Upper lobe of left lung (tissue), 6 donors: ENCODE results near the gene SNX7. TPM values are rescaled to one million over a fixed set of nuclear protein-coding genes. Genes with fewer than 3 reads are reported as not detected.

Experiments used
- ATAC-seq, 2 donors: fragments of 200-7000 bp; cut with Tn5 transposase; one replicate each; pipeline ENCODE4 v1.9.1; 2022; ENCODE audit warnings: mild to moderate bottlenecking in 2 of 2, moderate library complexity in 2 of 2; ENCODE audit not compliant: low FRiP score in 2 of 2
- DNase-seq, 2 donors: peaks; one replicate each; pipeline ENCODE4 v3.0.0-alpha.2; 2019 to 2020
- H3K27ac ChIP-seq, 4 donors: fragments of 200-600 bp; sonication (generic); one replicate each; pipeline ENCODE4 v1.5.1; 2016 to 2019
- H3K27me3 ChIP-seq, 4 donors: fragments of 200-600 bp; sonication (generic); one replicate each; pipeline ENCODE4 v1.5.1; 2017 to 2019
- H3K36me3 ChIP-seq, 4 donors: fragments of 200-600 bp; sonication (generic); one replicate each; pipeline ENCODE4 v1.5.1; 2016 to 2019
- H3K4me1 ChIP-seq, 4 donors: fragments of 200-600 bp; sonication (generic); one replicate each; pipeline ENCODE4 v1.5.1; 2018 to 2019
- H3K4me3 ChIP-seq, 4 donors: fragments of 200-600 bp; sonication (generic); one replicate each; pipeline ENCODE4 v1.5.1; 2017 to 2019; ENCODE audit warnings: mild to moderate bottlenecking in 2 of 4, moderate library complexity in 1 of 4
- H3K9me3 ChIP-seq, 4 donors: fragments of 200-600 bp; sonication (generic); one replicate each; pipeline ENCODE4 v1.5.1; 2018 to 2019
- EP300 ChIP-seq, 4 donors: sonication (generic); formaldehyde crosslinking; IDR thresholded peaks; one replicate each; pipeline ENCODE4 v1.5.1; 2017; ENCODE audit warnings: antibody characterized with exemption in 4 of 4, control low read depth in 2 of 4
- POLR2A ChIP-seq, 4 donors: fragments of 450-650 bp; IDR thresholded peaks; one replicate each; pipeline ENCODE4 v1.5.1; 2016 to 2017; ENCODE audit warnings: antibody characterized with exemption in 4 of 4, mild to moderate bottlenecking in 2 of 4
- POLR2AphosphoS5 ChIP-seq, 2 donors: sonication (generic); formaldehyde crosslinking; IDR thresholded peaks; one replicate each; pipeline ENCODE4 v1.5.1; 2017; ENCODE audit warnings: antibody characterized with exemption in 2 of 2
- WGBS, 2 donors: methylation state at CpG; one replicate each; pipeline ENCODE4 v1.1.5; 2017 to 2018; 5-methylcytosine and 5-hydroxymethylcytosine counted together
- total RNA-seq, 6 donors: library from RNA; depleted of rRNA in 4 of 6; stranded (reverse); fragments of >200 nt in 4 of 6; gene quantifications; one replicate each; pipeline versions ENCODE4 v1.1.0 to v1.2.1, GENCODE V29; 2016 to 2021
- TF ChIP-seq, protein P1 (sequence below), 6 experiments: fragments of 450-650 bp in 4 of 6; fragments of 200-600 bp in 2 of 6; sonication (generic) in 2 of 6; IDR thresholded peaks; one replicate each; pipeline ENCODE4 v1.5.1; 2016 to 2019; ENCODE audit warnings: antibody characterized with exemption in 6 of 6
- donor health status: DM: no; HTN: no; CAD: no; lungs with moderate emphysema.
- donor health status: DM: no; HTN: yes; CAD: no; lungs with severe emphysema.

Gene SNX7
- total RNA-seq, 6 donors from 2014 or later: 7.3 to 50.8 (median 15.7) TPM

DNA sequence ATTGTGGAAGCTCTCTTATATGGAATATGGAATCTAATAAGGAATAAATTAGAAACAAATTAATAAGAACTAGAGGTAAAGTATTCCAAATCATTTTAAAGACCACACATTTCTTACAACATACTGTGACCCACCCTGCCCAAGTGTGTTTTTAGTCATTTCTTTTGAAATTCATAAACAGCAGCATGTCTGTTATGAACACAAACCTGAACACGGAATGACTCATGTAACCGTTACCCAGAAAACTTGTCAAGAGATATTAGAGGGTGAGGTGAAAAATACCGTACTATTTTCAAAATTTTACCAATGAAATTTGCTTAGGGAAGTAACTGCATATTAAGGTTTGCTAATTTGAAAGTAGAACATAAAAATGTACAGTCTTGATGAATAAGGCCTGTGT lies 48.4 kb downstream of the SNX7 start:
- no peak for TF ChIP-seq POLR2A (IDR thresholded peaks at IDR 0.05)
- TF ChIP-seq, protein P1, sequence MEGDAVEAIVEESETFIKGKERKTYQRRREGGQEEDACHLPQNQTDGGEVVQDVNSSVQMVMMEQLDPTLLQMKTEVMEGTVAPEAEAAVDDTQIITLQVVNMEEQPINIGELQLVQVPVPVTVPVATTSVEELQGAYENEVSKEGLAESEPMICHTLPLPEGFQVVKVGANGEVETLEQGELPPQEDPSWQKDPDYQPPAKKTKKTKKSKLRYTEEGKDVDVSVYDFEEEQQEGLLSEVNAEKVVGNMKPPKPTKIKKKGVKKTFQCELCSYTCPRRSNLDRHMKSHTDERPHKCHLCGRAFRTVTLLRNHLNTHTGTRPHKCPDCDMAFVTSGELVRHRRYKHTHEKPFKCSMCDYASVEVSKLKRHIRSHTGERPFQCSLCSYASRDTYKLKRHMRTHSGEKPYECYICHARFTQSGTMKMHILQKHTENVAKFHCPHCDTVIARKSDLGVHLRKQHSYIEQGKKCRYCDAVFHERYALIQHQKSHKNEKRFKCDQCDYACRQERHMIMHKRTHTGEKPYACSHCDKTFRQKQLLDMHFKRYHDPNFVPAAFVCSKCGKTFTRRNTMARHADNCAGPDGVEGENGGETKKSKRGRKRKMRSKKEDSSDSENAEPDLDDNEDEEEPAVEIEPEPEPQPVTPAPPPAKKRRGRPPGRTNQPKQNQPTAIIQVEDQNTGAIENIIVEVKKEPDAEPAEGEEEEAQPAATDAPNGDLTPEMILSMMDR (IDR thresholded peaks at IDR 0.05): no peak
- no peak for TF ChIP-seq POLR2AphosphoS5 (IDR thresholded peaks at IDR 0.05)
- TF ChIP-seq EP300 (IDR thresholded peaks at IDR 0.05): no peak
- ATAC-seq: no peak
- DNase-seq: no peak
- Histone ChIP-seq H3K36me3 (no peaks in the 10 kb centered on the region), H3K4me3 (no peak overlapping the region), H3K9me3 (no peaks in the 10 kb centered on the region), H3K27me3 (no peaks in the 10 kb centered on the region), H3K27ac (no peak overlapping the region), H3K4me1 (no peaks in the 10 kb centered on the region)
- 90 to 94% methylated on average over 3 of the region's 3 CpGs for WGBS, 2 donors

DNA sequence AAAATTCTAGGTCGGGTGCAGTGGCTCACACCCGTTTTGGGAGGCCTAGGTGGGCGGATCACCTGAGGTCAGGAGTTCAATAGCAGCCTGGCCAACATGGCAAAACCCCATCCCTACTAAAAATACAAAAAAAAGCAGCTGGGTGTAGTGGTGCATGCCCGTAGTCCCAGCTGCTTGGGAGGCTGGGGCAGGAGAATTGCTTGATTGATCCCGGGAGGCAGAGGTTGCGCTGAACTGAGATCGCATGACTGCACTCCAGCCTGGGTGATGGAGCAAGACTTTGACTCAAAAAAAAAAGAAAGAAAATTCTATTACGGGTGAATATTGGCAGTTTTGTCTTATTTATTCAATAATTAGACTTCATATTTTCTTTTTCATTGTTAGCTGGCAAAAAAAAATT lies 62.1 kb downstream of the SNX7 start:
- no peaks in the 10 kb centered on the region for H3K9me3 ChIP-seq
- TF ChIP-seq, protein P1 (IDR thresholded peaks at IDR 0.05): no peak
- TF ChIP-seq POLR2AphosphoS5 (IDR thresholded peaks at IDR 0.05): no peak
- TF ChIP-seq POLR2A (IDR thresholded peaks at IDR 0.05): no peak
- no peak for TF ChIP-seq EP300 (IDR thresholded peaks at IDR 0.05)
- no peaks in the 10 kb centered on the region for H3K27me3 ChIP-seq
- 87 to 90% methylated on average over 8 of the region's 8 CpGs for WGBS, 2 donors
- H3K4me1 ChIP-seq: no peaks in the 10 kb centered on the region
- H3K4me3 ChIP-seq: no peak overlapping the region
- H3K27ac ChIP-seq: no peak overlapping the region
- DNase-seq (no peak), ATAC-seq (no peak)
- H3K36me3 ChIP-seq: no peaks in the 10 kb centered on the region

DNA sequence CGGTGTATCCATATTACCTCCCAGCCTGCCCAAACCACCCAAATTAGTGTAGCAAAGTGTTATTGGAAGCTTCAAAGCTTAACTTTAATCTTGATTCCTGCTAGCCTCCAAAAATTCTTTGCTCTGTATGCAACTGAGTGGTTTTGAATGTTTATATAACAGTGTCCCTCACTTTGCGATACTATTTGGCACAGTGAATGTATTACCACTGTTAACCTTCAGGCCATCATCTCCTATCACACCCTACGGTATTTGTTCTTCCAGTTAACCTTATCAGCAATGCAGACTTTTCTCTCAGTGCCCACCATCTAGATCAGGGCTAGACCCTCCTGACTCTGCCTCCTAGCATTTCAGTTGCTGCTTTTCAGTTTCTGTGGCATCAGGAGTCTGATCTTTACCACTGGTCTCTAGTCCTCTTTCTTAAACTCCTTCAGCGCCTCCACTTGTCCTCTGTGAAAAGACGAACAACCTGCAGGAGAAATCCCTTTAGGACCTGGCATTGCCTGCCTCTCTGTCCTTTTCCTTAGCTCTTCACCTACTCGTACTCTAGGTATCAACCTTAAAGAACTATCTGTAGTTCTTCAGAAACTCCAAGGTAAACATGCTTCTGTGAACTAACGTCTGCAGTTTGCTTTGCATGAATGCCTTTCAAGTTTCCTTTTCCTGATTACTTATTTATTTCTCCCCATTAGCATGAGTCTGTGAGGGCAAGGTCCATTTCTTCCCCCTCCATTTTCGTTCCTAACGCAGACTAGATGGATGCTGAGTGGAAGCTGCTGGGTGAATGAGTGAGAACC lies 71.7 kb downstream of the SNX7 start:
- no peak for DNase-seq
- no peak overlapping the region for H3K27ac ChIP-seq
- H3K36me3 ChIP-seq: no peaks in the 10 kb centered on the region
- WGBS, 2 donors: 74 to 82% methylated on average over 9 of the region's 9 CpGs
- H3K4me1 ChIP-seq: no peaks in the 10 kb centered on the region
- H3K27me3 ChIP-seq: no peaks in the 10 kb centered on the region
- ATAC-seq: no peak
- H3K4me3 ChIP-seq: no peak overlapping the region
- H3K9me3 ChIP-seq: no peaks in the 10 kb centered on the region
- TF ChIP-seq EP300 (IDR thresholded peaks at IDR 0.05) (no peak), POLR2AphosphoS5 (IDR thresholded peaks at IDR 0.05) (no peak), POLR2A (IDR thresholded peaks at IDR 0.05) (no peak)
- TF ChIP-seq, protein P1 (IDR thresholded peaks at IDR 0.05): no peak

DNA sequence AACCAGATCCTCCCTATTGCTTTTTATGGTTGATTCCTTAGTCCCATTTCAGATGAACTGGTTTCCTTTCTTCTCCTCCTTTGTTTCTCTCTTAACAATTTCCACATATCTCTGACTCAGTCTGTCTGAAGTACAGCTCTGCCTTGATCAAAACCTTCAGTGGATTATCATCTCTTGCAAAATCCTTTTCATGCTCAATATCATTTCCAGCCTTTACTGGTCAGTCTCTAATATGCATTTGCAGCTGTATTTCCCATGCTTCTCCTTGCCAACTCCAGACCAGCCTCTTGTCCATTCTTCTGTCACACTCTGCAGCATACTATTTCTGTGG lies 72.2 kb downstream of the SNX7 start:
- Histone ChIP-seq H3K27me3 (no peaks in the 10 kb centered on the region), H3K4me3 (no peak overlapping the region), H3K4me1 (no peaks in the 10 kb centered on the region), H3K36me3 (no peaks in the 10 kb centered on the region), H3K9me3 (no peaks in the 10 kb centered on the region), H3K27ac (no peak overlapping the region)
- ATAC-seq (no peak), DNase-seq (no peak)
- TF ChIP-seq EP300 (IDR thresholded peaks at IDR 0.05) (no peak), POLR2AphosphoS5 (IDR thresholded peaks at IDR 0.05) (no peak), POLR2A (IDR thresholded peaks at IDR 0.05) (no peak)
- TF ChIP-seq, protein P1 (IDR thresholded peaks at IDR 0.05): no peak

DNA sequence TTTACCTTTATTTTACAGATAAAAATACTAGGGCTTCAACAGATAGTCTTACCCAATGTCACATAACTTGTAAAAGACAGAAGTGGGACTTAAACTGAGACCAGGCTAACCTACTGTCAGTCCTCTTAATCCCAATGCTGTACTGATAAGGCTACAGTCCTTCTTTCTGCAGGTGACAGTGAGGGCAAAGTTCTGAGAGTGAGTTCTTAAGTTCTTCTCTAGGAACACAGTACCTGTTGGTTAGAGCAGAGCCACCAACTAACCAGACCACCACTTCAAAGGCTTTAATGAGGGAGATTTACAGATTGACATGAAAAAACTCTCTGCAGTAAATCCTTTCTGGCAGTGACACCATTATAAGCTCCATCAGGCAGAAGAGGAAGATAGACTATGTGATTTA lies 74.2 kb downstream of the SNX7 start:
- no peak overlapping the region for H3K4me3 ChIP-seq
- H3K36me3 ChIP-seq: no peaks in the 10 kb centered on the region
- no peaks in the 10 kb centered on the region for H3K9me3 ChIP-seq
- ATAC-seq (no peak), DNase-seq (no peak)
- H3K4me1 ChIP-seq: no peaks in the 10 kb centered on the region
- no peak for TF ChIP-seq EP300 (IDR thresholded peaks at IDR 0.05)
- no peak for TF ChIP-seq POLR2AphosphoS5 (IDR thresholded peaks at IDR 0.05)
- no peak for TF ChIP-seq POLR2A (IDR thresholded peaks at IDR 0.05)
- TF ChIP-seq, protein P1 (IDR thresholded peaks at IDR 0.05): no peak
- H3K27me3 ChIP-seq: no peaks in the 10 kb centered on the region
- H3K27ac ChIP-seq: no peak overlapping the region
